Panc1 (cell line): Measurements from ENCODE around the gene NRP2. TPM values are rescaled to one million over a fixed set of nuclear protein-coding genes. Genes with fewer than 3 reads are reported as not detected.

Source experiments
- ATAC-seq: fragments of 200-7000 bp; cut with Tn5 transposase; 2 replicates; pipeline ENCODE4 v1.9.1; 2020; ENCODE audit warnings: mild to moderate bottlenecking, moderate library complexity
- BruUV-seq: library from RNA; stranded (reverse); fragments of 400-500 nt; replicated peaks from 2 replicates; lab custom pipeline; 2021; lab: Mats Ljungman, UMichigan
- CTCF ChIA-PET: fragments of 300-600 bp; sonication (Branson Sonifier 250); formaldehyde crosslinking; loops from one replicate; lab custom pipeline; 2022; ENCODE audit warnings: antibody characterized with exemption; lab: Charles Lee
- POLR2A ChIA-PET: fragments of 300-600 bp; sonication (Branson Sonifier 250); formaldehyde crosslinking; loops from one replicate; lab custom pipeline; 2022; ENCODE audit warnings: antibody characterized with exemption; lab: Charles Lee
- DNase-seq: peaks from one replicate; pipeline ENCODE4 v3.0.0-alpha.2; 2010; ENCODE audit warnings: low read depth, low spot score
- H3K27ac ChIP-seq: 2 replicates; pipeline ENCODE4 v1.5.1; 2011; ENCODE audit warnings: mild to moderate bottlenecking, low read length, inconsistent platforms
- H3K27me3 ChIP-seq: fragments of 200-500 bp; sonication (Bioruptor generic); 2 replicates; pipeline ENCODE4 v1.6.0; 2014; ENCODE audit warnings: low read length, inconsistent platforms; ENCODE audit not compliant: control insufficient read depth, insufficient read depth
- H3K36me3 ChIP-seq: fragments of 200-500 bp; sonication (Bioruptor generic); 2 replicates; pipeline ENCODE4 v1.5.1; 2014; ENCODE audit warnings: inconsistent platforms, mild to moderate bottlenecking, low read length, moderate library complexity; ENCODE audit not compliant: control insufficient read depth, insufficient read depth
- H3K4me1 ChIP-seq: 2 replicates; pipeline ENCODE4 v1.5.1; 2011; ENCODE audit warnings: inconsistent platforms, mild to moderate bottlenecking, low read length, moderate library complexity; ENCODE audit not compliant: control insufficient read depth, insufficient read depth
- H3K4me3 ChIP-seq, 2 experiments: 2 replicates each; pipeline ENCODE4 v1.5.1; 2011 to 2012; ENCODE audit warnings: low read depth in 2 of 2, low read length in 2 of 2, mild to moderate bottlenecking in 2 of 2, inconsistent platforms in 1 of 2, moderate library complexity in 1 of 2
- H3K9me3 ChIP-seq: fragments of 200-500 bp; sonication (Bioruptor generic); 2 replicates; pipeline ENCODE4 v1.5.1; 2014; ENCODE audit warnings: low read depth, mild to moderate bottlenecking, inconsistent platforms, low read length, moderate library complexity; ENCODE audit not compliant: control insufficient read depth, insufficient read depth
- POLR2AphosphoS5 ChIP-seq: IDR thresholded peaks from 2 replicates; pipeline ENCODE4 v1.6.1; 2012; ENCODE audit warnings: mild to moderate bottlenecking, low read depth, low read length, moderate library complexity
- SIN3A ChIP-seq: IDR thresholded peaks from 2 replicates; pipeline ENCODE4 v1.6.1; 2012; ENCODE audit warnings: low read depth, mild to moderate bottlenecking, low read length, moderate library complexity, borderline replicate concordance; ENCODE audit not compliant: insufficient read depth
- TCF7L2 ChIP-seq: IDR thresholded peaks from 2 replicates; pipeline ENCODE4 v1.6.1; 2011; ENCODE audit warnings: mild to moderate bottlenecking, low read depth, low read length, inconsistent platforms
- in situ Hi-C: cut with HindIII; loops from 2 replicates; pipeline ENCODE4 v1.10.0; 2016; ENCODE audit warnings: low sequenced_read_pairs, low pct_unique_long_range_greater_than_20kb
- intact Hi-C: fragments of 100-400 bp; cut with micrococcal nuclease; formaldehyde crosslinking; loops from one replicate; pipeline ENCODE4 v1.10.0; 2022; ENCODE audit not compliant: unreplicated experiment
- total RNA-seq: library from RNA; stranded (reverse); gene quantifications from one replicate; pipeline ENCODE4 v1.2.1, GENCODE V29; 2021; ENCODE audit not compliant: unreplicated experiment
- TF ChIP-seq, protein P1 (sequence below), 2 experiments: IDR thresholded peaks; 2 replicates each; pipeline ENCODE4 v1.6.1; 2011 to 2012; ENCODE audit warnings: low read depth in 2 of 2, control low read depth in 1 of 2, low read length in 1 of 2, mild to moderate bottlenecking in 1 of 2, moderate library complexity in 1 of 2; ENCODE audit not compliant: insufficient read depth in 1 of 2
- TF ChIP-seq, protein P2 (sequence below): fragments of 450-650 bp; IDR thresholded peaks from 2 replicates; pipeline ENCODE4 v1.5.1; 2017; ENCODE audit warnings: mild to moderate bottlenecking

Gene NRP2
- total RNA-seq, 1 experiment from 2014 or later, result 6.7 TPM

DNA sequence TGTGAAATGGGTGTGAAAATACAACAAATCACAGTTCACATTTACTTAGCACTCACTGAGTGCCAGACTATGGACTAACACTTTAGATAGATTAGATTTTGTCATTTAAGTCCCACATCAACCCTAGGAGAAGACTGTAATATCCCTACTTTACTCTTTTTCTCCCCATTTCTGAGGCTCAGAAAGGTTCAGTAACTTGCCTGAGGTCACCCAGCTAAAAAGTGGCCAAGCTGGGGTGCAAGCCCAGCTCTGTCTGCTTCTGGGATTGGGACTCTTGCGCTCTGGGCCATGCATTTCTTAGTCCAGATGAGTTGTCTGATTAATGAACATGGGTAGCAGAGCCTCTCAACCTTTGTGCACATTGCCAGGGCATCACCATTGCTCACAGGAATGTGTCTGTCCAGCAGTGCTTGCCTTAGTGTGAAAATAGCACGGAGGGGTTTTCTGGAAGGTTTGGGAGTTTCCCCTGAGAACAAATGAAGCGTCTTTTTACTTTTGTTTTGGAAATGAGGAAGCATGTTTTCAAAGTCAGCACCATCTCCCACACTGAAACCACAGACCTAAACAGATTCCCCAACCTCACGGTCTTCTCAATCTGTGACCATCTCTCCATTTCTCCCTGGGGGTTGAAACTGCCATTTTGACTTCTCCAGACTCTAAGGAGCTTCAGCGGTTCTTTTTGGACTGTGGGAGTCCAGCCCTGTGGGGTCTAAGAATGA lies 31.9 kb downstream of the NRP2 start:
- Histone ChIP-seq H3K9me3 (no peaks in the 10 kb centered on the region), H3K27me3 (no peaks in the 10 kb centered on the region), H3K4me3 (no peak overlapping the region), H3K27ac (no peak overlapping the region), H3K36me3 (no peaks in the 10 kb centered on the region), H3K4me1 (no peaks in the 10 kb centered on the region)
- no peak for DNase-seq
- intact Hi-C loops (no loop called here), in situ Hi-C loops (no loop called here)
- ATAC-seq, result no peak
- CTCF ChIA-PET, result no interaction called here
- POLR2A ChIA-PET, result interaction anchor here (0.5 kb wide), 1 partner anchor 163 kb away, joined by 3 read pairs; no protein-coding TSS in a partner anchor
- no TSS peak for BruUV-seq
- no peak for TF ChIP-seq TCF7L2
- TF ChIP-seq, protein P1, sequence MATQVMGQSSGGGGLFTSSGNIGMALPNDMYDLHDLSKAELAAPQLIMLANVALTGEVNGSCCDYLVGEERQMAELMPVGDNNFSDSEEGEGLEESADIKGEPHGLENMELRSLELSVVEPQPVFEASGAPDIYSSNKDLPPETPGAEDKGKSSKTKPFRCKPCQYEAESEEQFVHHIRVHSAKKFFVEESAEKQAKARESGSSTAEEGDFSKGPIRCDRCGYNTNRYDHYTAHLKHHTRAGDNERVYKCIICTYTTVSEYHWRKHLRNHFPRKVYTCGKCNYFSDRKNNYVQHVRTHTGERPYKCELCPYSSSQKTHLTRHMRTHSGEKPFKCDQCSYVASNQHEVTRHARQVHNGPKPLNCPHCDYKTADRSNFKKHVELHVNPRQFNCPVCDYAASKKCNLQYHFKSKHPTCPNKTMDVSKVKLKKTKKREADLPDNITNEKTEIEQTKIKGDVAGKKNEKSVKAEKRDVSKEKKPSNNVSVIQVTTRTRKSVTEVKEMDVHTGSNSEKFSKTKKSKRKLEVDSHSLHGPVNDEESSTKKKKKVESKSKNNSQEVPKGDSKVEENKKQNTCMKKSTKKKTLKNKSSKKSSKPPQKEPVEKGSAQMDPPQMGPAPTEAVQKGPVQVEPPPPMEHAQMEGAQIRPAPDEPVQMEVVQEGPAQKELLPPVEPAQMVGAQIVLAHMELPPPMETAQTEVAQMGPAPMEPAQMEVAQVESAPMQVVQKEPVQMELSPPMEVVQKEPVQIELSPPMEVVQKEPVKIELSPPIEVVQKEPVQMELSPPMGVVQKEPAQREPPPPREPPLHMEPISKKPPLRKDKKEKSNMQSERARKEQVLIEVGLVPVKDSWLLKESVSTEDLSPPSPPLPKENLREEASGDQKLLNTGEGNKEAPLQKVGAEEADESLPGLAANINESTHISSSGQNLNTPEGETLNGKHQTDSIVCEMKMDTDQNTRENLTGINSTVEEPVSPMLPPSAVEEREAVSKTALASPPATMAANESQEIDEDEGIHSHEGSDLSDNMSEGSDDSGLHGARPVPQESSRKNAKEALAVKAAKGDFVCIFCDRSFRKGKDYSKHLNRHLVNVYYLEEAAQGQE (IDR thresholded peaks at IDR 0.05; ENCODE audit: insufficient read depth in 1 of 2, low read depth in 2 of 2, low read length in 1 of 2), result no peak
- no peak for TF ChIP-seq SIN3A
- TF ChIP-seq POLR2AphosphoS5, result no peak
- TF ChIP-seq, protein P2, sequence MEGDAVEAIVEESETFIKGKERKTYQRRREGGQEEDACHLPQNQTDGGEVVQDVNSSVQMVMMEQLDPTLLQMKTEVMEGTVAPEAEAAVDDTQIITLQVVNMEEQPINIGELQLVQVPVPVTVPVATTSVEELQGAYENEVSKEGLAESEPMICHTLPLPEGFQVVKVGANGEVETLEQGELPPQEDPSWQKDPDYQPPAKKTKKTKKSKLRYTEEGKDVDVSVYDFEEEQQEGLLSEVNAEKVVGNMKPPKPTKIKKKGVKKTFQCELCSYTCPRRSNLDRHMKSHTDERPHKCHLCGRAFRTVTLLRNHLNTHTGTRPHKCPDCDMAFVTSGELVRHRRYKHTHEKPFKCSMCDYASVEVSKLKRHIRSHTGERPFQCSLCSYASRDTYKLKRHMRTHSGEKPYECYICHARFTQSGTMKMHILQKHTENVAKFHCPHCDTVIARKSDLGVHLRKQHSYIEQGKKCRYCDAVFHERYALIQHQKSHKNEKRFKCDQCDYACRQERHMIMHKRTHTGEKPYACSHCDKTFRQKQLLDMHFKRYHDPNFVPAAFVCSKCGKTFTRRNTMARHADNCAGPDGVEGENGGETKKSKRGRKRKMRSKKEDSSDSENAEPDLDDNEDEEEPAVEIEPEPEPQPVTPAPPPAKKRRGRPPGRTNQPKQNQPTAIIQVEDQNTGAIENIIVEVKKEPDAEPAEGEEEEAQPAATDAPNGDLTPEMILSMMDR, result no peak

DNA sequence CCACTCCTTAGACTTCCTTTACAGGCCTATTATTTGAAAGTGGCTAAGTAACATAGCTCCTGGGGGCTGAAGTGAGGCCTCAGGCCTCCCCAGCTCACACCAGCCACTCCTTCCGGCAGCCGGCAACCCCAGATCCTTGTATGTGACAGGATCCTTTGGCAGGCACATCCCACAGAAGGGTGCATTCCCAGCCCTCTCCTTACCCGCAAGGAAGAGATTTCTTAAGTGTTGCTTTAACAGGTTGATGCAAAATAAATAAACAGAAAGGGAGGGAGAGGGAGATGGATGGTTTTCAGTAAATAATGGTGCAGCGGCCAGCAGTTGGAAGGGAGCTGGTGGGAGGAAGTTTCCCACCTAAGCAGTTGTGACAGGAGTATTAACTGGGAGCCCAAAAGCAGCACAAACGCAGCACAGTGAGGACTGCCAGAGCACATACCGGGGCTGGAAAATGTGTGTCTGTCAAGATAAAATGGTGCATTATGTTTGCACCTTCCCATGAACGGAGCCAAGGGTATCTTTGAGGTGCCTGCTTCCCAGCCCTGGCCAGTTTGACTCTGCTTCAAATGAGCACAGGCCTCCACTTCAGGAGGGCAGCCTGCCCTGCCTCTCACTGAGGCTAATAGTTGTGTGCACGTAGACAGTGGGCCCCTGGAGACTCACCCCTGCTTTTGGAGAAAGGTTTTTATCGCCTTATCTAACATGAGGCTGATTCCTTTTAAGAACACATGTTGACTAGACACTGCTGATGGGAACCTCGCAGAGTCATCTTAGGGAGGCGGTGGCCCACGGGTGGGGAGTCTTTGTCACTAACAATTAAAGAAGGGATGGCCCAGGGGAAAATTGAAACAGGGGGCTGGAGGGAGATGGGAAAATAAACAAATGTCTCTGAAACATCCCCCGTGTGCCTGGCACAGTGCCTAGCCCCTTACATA lies 32.8 kb downstream of the NRP2 start:
- no peak for TF ChIP-seq POLR2AphosphoS5
- TF ChIP-seq, protein P1 (IDR thresholded peaks at IDR 0.05; ENCODE audit: insufficient read depth in 1 of 2, low read depth in 2 of 2, low read length in 1 of 2), result no peak
- TF ChIP-seq, protein P2, result no peak
- no peak for TF ChIP-seq TCF7L2
- no peak for TF ChIP-seq SIN3A
- ChIA-PET POLR2A (interaction anchor here (0.5 kb wide), 1 partner anchor 164 kb away, joined by 3 read pairs; no protein-coding TSS in a partner anchor), CTCF (no interaction called here)
- Histone ChIP-seq H3K27me3 (no peaks in the 10 kb centered on the region), H3K9me3 (no peaks in the 10 kb centered on the region), H3K4me3 (no peak overlapping the region), H3K27ac (no peak overlapping the region), H3K4me1 (no peaks in the 10 kb centered on the region), H3K36me3 (no peaks in the 10 kb centered on the region)
- in situ Hi-C loops (no loop called here), intact Hi-C loops (loop anchor here (1.0 kb wide), 1 partner anchor 27 kb away; no protein-coding TSS in a partner anchor)
- ATAC-seq (no peak), DNase-seq (no peak)
- no TSS peak for BruUV-seq
